Mucosa of descending colon (tissue), 3 donors: Measurements from ENCODE around the gene MTFR1L. TPM values are rescaled to one million over a fixed set of nuclear protein-coding genes. Genes with fewer than 3 reads are reported as not detected.
A peak's percentile ranks its signal among the peaks of the same experiment; 100 is the strongest.

Experiments used
- ATAC-seq: fragments of 200-7000 bp; cut with Tn5 transposase; one replicate; pipeline ENCODE4 v1.9.1; 2020; ENCODE audit warnings: mild to moderate bottlenecking, moderate library complexity
- DNase-seq, 3 donors: peaks; one replicate each; pipeline ENCODE4 v3.0.0-alpha.2; 2020
- H3K36me3 ChIP-seq: fragments of 200-600 bp; one replicate; pipeline ENCODE4 v1.8.0; 2021; ENCODE audit warnings: low read depth, mild to moderate bottlenecking
- H3K4me1 ChIP-seq: fragments of 200-600 bp; one replicate; pipeline ENCODE4 v1.8.0; 2021; ENCODE audit warnings: low read depth, mild to moderate bottlenecking
- H3K4me3 ChIP-seq: fragments of 200-600 bp; one replicate; pipeline ENCODE4 v1.8.0; 2021; ENCODE audit warnings: mild to moderate bottlenecking
- H3K9me3 ChIP-seq: fragments of 200-600 bp; one replicate; pipeline ENCODE4 v1.8.0; 2021; ENCODE audit warnings: mild to moderate bottlenecking
- intact Hi-C, 2 donors: fragments of 100-400 bp; cut with DNase I in 1 of 2; cut with micrococcal nuclease in 1 of 2; formaldehyde crosslinking; loops; one replicate each; pipeline versions ENCODE4 v1.11.0 to v1.11.1; 2022; cut with DNase I, micrococcal nuclease
- total RNA-seq, 3 donors: library from RNA; stranded (reverse); fragmentation: NEBNext Ultra II Directional in 2 of 3; extraction: Animal tissue kit (Norgen Biotek cat#: 25700) in 2 of 3; gene quantifications; one replicate each; pipeline versions ENCODE4 v1.2.1 to v1.2.4, GENCODE V29; 2021 to 2023
- TF ChIP-seq, protein P1 (sequence below): fragments of 200-600 bp; IDR thresholded peaks from one replicate; pipeline ENCODE4 v1.8.0; 2022; ENCODE audit warnings: antibody characterized with exemption, mild to moderate bottlenecking
- donor health status: DM: no; HTN: no; CAD: no; lungs with moderate emphysema.
- donor health status: DM: no; HTN: no; CAD: no.
- donor health status: DM: no; HTN: yes; CAD: no.

Gene MTFR1L
- total RNA-seq, 3 donors from 2014 or later, result 46.2 to 94.3 (median 83.0) TPM

GRCh38 chr1:25803368-25803767 is 16.4 kb upstream of the MTFR1L start:
- Histone ChIP-seq H3K9me3 (no peaks in the 10 kb centered on the region), H3K4me1 (peaks cover 2% of the 10 kb centered on the region), H3K4me3 (no peak overlapping the region), H3K36me3 (no peaks in the 10 kb centered on the region)
- DNase-seq (no peak), ATAC-seq (no peak)
- TF ChIP-seq, protein P1, sequence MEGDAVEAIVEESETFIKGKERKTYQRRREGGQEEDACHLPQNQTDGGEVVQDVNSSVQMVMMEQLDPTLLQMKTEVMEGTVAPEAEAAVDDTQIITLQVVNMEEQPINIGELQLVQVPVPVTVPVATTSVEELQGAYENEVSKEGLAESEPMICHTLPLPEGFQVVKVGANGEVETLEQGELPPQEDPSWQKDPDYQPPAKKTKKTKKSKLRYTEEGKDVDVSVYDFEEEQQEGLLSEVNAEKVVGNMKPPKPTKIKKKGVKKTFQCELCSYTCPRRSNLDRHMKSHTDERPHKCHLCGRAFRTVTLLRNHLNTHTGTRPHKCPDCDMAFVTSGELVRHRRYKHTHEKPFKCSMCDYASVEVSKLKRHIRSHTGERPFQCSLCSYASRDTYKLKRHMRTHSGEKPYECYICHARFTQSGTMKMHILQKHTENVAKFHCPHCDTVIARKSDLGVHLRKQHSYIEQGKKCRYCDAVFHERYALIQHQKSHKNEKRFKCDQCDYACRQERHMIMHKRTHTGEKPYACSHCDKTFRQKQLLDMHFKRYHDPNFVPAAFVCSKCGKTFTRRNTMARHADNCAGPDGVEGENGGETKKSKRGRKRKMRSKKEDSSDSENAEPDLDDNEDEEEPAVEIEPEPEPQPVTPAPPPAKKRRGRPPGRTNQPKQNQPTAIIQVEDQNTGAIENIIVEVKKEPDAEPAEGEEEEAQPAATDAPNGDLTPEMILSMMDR, result no peak
- intact Hi-C loops, result no loop called here

GRCh38 chr1:25804244-25804963 is 15.3 kb upstream of the MTFR1L start:
- peaks cover 2% of the 10 kb centered on the region for H3K4me1 ChIP-seq
- ATAC-seq, result no peak

DNA sequence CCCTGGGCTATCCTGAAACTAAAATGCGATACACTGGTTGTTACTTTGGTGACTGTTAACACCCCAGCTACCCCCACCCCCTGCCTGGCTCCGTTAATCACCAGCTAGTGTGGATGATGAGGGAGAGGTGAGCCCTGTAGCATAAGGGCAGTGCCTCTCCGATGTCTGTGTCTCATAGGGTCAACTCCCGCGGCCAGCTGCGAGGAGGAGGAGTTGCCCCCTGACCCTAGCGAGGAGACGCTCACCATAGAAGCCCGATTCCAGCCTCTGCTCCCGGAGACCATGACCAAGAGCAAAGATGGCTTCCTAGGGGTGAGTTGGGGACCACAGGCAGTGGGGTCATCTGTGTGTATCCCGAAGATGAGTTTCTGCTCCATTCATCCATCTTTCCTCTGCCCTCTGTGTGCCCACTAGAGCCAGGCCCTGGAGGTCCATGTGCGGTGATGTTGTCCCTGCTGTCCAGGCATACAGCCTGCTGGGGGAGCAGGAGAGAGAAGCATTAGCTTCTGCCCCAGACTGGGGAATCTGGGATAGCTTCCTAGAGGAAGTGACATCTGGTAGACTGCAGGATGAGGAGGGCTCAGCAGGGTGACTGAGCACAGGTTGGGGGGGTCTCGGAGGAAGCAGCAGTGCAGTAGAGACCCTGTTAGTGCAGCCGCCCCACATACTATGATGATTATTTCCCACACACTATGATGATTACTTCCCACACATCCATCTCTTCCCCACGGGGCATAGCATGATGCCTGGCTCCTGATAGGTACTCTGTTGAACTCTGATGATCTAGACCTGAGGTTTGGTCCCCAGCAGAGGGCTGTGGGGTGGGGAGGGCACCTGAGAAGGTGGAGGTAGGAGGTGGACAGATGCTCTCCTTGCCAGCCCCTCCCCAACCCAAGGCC is 14.5 kb upstream of the MTFR1L start:
- no peak for ATAC-seq
- peak in 2 of 3 donors; percentile 15 to 26 for DNase-seq
- Histone ChIP-seq H3K4me3 (no peak overlapping the region), H3K36me3 (no peaks in the 10 kb centered on the region), H3K9me3 (no peaks in the 10 kb centered on the region), H3K4me1 (peaks cover 2% of the 10 kb centered on the region)
- TF ChIP-seq, protein P1, result no peak
- intact Hi-C loops, result no loop called here

More at GRCh38 chr1:25804244-25804963, 15.3 kb upstream of the MTFR1L start:
- Histone ChIP-seq H3K9me3 (no peaks in the 10 kb centered on the region), H3K36me3 (no peaks in the 10 kb centered on the region), H3K4me3 (no peak overlapping the region)
- intact Hi-C loops, result no loop called here
- TF ChIP-seq, protein P1, result no peak
- peak in 2 of 3 donors; percentile 14 to 17 for DNase-seq

DNA sequence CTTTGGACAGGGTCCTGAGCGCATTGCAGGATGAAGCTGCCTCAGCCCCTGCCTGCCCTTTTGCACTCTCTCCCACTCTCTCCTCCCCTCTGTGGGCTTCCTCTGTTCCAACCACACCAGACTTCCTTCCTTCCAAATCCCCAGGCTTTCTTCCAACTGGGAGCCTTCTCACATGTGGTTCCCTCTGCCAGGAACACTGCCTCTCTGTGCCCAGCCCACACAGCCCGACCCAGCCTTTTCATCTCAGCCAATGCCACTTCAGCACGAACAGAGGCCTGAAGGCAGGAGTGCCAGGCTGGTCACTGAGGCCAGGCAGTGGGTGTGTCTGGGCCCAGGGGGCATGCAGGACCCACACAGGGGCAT is 13.9 kb upstream of the MTFR1L start:
- no peaks in the 10 kb centered on the region for H3K9me3 ChIP-seq
- intact Hi-C loops, result no loop called here
- no peak overlapping the region for H3K4me3 ChIP-seq
- no peaks in the 10 kb centered on the region for H3K36me3 ChIP-seq
- ATAC-seq (no peak), DNase-seq (no peak)
- TF ChIP-seq, protein P1, result no peak
- peaks cover 2% of the 10 kb centered on the region for H3K4me1 ChIP-seq

- Histone ChIP-seq H3K9me3 (no peaks in the 10 kb centered on the region), H3K4me3 (no peak overlapping the region), H3K4me1 (peaks cover 2% of the 10 kb centered on the region), H3K36me3 (no peaks in the 10 kb centered on the region)
- DNase-seq (no peak), ATAC-seq (no peak)
- intact Hi-C loops, result no loop called here
- TF ChIP-seq, protein P1, result no peak
These were observed 13.3 kb upstream of the MTFR1L start for GRCh38 chr1:25806418-25806817.
